A673 (cell line): ENCODE results near the gene FAM151B.

Experiments used
- CTCF ChIP-seq: fragments of 300-800, 200-600 bp; sonication (generic); conservative IDR thresholded peaks from 2 replicates; pipeline ENCODE4 v1.5.1; 2017; ENCODE audit warnings: low read depth, mild to moderate bottlenecking, antibody characterized with exemption, low read length, moderate library complexity, mixed read lengths
- EZH2 ChIP-seq: fragments of 200-600 bp; sonication (generic); IDR thresholded peaks from 2 replicates; pipeline ENCODE4 v1.6.1; 2017; ENCODE audit warnings: borderline replicate concordance, low read depth, mild to moderate bottlenecking, mixed read lengths, antibody characterized with exemption, low read length; ENCODE audit not compliant: poor library complexity, severe bottlenecking

- TF ChIP-seq CTCF = no peak
- TF ChIP-seq EZH2 = no peak
Observed at GRCh38 chr5:80577707-80578106, 89.8 kb downstream of the FAM151B start.
